ENCODE measurements around the gene MRPL49.

GRCh38 chr11:65090628-65091027 lies 31.5 kb upstream of the MRPL49 start:
- TF ChIP-seq ZFP3 (CRISPR knock-in tag; IDR thresholded peaks at IDR 0.05) (no peak), GLIS3 (CRISPR knock-in tag; IDR thresholded peaks at IDR 0.05) (no peak), PATZ1 (CRISPR knock-in tag; IDR thresholded peaks at IDR 0.05; ENCODE audit: borderline replicate concordance) (no peak), OSR1 (CRISPR knock-in tag; IDR thresholded peaks at IDR 0.05) (no peak), ZC3H10 (CRISPR knock-in tag; IDR thresholded peaks at IDR 0.05) (no peak), TCF4 (CRISPR knock-in tag; IDR thresholded peaks at IDR 0.05; ENCODE audit: borderline replicate concordance) (no peak), PPARA (CRISPR knock-in tag; IDR thresholded peaks at IDR 0.05; ENCODE audit: borderline replicate concordance) (no peak), ZFP30 (CRISPR knock-in tag; IDR thresholded peaks at IDR 0.05) (no peak), POU6F1 (CRISPR knock-in tag; IDR thresholded peaks at IDR 0.05; ENCODE audit: borderline replicate concordance, low read depth) (no peak)
